GM19468 (cell line): ENCODE measurements around the gene DPY30.

Experiments
- ATAC-seq: cut with Tn5 transposase; IDR thresholded peaks from one replicate; pipeline ENCODE4 v1.9.1; 2021; ENCODE audit warnings: mild to moderate bottlenecking, moderate library complexity, moderate number of reproducible peaks; ENCODE audit not compliant: unreplicated experiment; ENCODE audit errors: extremely low read depth

DPY30 gene

DNA sequence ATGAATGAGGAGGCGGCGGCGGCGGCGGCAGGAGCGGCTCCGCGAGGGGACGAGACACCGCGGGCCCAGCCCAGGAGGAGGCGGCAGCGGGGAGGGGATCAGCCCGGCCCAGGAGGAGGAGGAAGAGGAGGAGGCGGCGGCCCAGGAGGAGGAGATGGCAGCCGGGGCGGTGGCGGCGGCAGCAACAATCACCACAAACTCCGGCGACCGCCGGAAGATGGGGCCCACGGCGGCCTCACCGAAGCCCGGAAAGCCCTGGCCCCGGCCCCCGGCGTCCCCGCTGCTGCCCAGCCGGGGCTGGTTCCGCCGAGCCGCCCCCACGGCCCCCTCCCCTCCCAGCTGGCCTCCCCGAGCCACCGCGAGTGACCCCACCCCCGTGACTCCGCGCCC, 29.3 kb downstream of the DPY30 start:
- peak; percentile 16 for ATAC-seq

GRCh38 chr2:32009516-32010256, 29.9 kb downstream of the DPY30 start:
- ATAC-seq = no peak

GRCh38 chr2:32008805-32009515, 30.6 kb downstream of the DPY30 start:
- ATAC-seq = no peak

GRCh38 chr2:32007121-32007391, 32.5 kb downstream of the DPY30 start:
- no peak for ATAC-seq

DNA sequence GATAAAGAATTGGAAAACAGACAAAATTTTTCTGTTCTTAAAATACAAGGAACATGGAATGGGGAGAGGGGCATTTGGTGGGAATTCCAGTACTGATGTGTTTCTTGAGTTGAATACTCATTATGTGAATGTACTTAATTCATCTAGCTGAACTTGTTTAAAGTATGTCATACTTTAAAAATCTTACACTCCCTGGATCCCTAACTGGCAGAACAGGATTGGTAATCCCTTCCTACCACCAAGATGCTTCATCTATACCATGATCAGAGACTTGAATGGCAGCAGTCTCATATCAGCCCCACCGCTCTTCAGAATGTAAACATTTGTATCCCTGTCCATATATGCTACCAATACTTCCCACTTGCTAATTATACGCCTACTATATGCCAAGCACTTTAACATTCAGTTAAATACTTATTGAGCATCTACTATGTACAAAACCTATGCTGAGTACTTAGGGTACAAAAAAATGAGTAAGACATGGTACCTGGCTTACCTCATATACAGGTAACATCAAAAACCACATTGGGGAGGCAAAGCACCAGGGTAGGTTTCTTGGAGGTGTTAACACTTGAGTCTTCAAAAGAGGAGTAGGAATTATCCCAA, 34.1 kb downstream of the DPY30 start:
- no peak for ATAC-seq

DNA sequence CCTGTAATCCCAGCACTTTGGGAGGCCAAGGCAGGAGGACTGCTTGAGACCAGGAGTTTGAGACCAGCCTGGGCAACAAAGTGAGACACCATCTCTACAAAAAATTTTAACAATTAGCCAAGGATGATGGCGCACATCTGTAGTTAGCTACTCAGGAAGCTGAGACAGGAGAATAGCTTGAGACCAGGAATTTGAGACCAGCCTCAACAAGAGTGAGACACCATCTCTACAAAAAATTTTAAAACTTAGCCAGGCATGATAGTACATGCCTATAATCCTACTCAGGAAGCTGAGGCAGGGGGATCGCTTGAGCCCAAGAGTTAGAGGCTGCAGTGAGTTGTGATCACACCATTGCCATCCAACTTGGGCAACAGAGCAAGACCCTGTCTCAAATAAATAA, 35.8 kb downstream of the DPY30 start:
- ATAC-seq = no peak

DNA sequence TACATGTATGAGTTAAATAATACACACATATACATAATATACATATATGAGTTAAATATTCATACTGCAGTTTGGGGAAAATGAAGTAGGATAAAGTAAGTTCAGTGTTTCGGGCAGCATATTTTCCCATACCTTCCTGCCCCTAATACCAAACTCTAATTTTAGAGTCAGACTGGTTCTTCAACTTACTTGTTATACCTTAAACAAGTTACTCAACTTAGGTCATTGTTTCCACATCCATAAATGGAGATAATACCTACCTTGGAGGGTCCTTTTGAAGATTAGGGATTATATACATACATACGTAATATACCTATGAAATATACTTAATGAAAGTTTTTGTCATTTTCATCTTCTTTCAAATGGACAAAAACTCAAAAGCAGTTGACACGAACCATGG, 37.2 kb downstream of the DPY30 start:
- ATAC-seq = no peak

GRCh38 chr2:31999438-31999837, 40.2 kb downstream of the DPY30 start:
- no peak for ATAC-seq

GRCh38 chr2:31998731-31999383, 40.7 kb downstream of the DPY30 start:
- no peak for ATAC-seq

DNA sequence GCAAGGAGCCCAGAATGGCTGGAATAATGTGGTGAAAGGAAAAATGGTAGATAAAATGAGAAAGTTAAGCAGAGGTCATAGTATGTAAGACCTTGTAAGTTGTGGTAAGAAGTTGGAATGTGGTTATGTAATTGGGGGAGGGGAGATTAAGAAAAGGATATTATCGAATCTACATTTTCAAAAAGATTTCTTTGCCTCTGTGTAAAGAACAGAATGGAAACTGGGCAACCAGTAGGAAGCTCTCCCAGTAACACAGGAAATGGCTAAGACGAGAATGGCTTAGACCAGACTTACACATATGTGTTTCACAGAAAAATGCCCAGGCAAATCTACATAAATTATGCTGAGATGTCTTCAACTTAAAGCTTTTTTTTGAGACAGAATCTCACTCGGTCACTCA, 42.0 kb downstream of the DPY30 start:
- ATAC-seq = no peak

GRCh38 chr2:31996571-31997150, 42.9 kb downstream of the DPY30 start:
- no peak for ATAC-seq

DNA sequence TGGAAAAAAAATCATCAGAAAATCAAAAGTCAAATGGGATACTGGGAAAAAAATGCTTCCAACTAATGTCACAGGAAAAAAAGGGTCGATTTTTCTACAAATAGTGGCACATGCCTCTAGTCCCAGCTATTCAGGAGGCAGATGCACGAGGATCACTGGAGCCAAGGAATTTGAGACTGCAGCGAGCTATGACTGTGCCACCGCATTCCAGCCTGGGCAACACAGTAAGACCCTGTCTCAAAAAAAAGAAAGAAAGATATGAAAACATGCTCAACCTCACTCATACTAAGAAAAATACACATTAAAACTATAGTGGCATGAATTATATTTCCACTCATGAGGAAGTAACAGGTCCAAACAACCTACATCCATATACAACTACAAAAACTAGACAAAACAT, 46.7 kb downstream of the DPY30 start:
- no peak for ATAC-seq

DNA sequence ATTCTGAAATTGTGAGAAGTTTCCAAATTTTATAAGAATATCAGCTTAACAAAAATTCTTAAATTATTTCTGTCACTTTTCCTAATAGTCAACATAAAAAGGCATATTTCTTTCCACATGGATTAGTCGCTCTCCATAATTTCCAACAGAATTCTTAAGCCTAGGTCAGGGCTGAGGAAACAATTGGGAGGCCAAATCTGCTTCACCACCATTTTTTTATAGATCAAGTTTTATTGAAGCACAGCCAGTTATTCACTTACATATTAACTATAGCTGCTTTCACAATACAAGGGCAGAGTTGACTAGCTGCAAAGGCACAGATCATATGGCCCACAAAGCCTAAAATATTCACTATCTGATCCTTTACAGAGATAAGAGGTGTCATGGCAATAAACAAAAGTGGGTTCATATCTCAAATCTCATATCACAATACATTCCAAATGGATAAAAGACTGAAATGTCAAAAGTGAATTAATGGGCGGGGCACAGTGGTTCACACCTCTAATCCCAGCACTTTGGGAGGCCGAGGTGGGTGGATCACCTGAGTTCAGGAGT, 47.5 kb downstream of the DPY30 start:
- no peak for ATAC-seq

GRCh38 chr2:31989946-31990345, 49.7 kb downstream of the DPY30 start:
- ATAC-seq = no peak

DNA sequence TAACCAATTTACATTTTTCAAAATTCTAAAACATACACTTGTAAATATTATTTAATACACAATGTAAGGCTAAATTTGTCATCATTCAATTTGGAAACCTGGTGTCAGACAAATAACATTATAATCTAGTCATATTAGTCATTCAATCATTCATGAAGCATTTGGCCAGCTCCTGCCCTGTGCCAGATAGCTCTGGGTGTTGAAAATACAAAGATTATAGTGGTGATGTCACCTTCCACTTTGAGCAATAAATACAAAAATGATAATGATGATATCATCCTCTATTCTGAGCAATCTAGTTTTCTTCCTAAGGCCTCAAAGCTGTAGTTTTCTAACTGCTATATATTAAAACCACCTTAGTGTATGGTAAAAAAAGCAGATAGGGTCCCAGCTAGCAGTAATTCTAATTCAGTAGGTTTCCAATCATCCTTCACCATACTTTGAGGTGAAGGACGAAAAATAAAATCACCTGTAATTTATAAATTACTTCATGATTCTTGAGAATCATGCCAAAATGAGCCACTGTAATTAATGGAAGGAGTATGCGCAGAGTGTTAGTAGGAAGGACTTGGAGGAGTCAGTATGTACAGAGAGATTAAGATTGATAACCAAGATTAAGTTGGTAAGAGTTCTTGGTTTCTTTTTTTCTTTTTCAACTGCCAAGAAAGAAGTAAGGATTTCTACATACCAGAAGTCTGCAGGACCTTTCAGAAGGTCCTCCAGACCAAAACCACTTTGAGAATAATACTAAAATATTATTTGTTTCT, 52.0 kb downstream of the DPY30 start:
- ATAC-seq = no peak

DNA sequence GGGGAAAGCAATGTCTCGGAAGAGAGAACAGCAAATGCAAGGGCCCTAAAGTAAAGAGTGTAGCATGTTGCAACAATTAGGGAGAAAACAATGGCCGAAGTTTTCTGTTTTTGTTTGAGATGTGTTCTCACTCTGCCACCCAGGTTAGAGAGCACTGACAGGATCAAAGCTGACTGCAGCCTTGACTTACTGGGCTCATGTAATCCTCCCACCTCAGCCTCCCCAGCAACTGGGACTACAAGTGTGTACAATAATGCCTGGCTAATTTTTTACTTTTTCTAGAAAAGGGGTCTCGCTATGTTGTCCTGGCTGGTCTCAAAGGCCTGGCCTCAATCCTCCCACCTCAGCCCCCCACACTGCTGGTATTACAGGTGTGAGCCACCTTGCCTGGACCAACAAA, 52.7 kb downstream of the DPY30 start:
- ATAC-seq = no peak

DNA sequence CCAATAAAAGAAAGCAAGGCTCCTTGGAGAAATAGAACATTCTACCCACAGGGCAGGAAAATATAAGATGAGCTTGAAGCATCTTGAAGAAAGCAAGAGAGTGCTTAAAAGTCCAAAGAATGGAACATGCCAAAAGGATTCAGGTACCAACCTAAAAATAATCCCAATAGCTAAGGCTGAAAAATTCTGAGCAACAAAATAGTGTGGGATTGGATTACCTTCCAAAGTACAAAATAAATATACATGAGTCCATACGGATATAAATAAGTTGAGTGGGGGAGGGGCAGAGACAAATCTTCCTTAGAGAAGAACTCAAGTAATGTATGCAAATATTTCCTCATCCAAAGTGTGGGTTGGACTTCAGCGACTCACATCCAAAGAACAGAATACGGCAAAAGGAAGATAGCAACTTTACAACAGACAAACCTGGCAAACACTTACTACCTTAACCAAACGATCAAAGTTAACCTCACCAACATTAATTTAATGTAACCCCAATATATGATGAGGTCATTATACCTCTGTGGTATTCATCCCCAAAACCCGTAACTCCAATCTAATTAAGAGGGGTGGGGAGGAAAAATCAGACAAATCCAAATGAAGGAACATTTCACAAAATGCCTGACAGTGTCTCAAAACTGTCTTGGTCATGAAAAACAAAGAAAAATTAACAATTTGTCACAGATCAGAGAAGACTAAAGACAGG, 55.7 kb downstream of the DPY30 start:
- no peak for ATAC-seq

GRCh38 chr2:31980674-31981356, 58.8 kb downstream of the DPY30 start:
- peak; percentile 84 for ATAC-seq

- no peak for ATAC-seq
Measured at GRCh38 chr2:31979956-31980355, 59.6 kb downstream of the DPY30 start.
